Hematopoietic multipotent progenitor cell treated with erythropoietin and hydrocortisone succinate and interleukin-3 and kit ligand, for 17 days (in vitro differentiated cells): ENCODE data around the gene SH3PXD2A.
A peak's percentile ranks its signal among the peaks of the same experiment; 100 is the strongest.
"Not testable (repeated sequence)": the region's sequence is repeated elsewhere in the genome, so short reads cannot be mapped to it uniquely, and the experiment has no call there.

Experiments used
- DNase-seq: peaks from one replicate; pipeline ENCODE4 v3.0.0-alpha.2; 2015; ENCODE audit warnings: low spot score

Gene SH3PXD2A

GRCh38 chr10:103645141-103646054 is 210.0 kb downstream of the SH3PXD2A start:
- DNase-seq: no peak

- DNase-seq: no peak
Measured at GRCh38 chr10:103643381-103643780, 212.0 kb downstream of the SH3PXD2A start.

DNA sequence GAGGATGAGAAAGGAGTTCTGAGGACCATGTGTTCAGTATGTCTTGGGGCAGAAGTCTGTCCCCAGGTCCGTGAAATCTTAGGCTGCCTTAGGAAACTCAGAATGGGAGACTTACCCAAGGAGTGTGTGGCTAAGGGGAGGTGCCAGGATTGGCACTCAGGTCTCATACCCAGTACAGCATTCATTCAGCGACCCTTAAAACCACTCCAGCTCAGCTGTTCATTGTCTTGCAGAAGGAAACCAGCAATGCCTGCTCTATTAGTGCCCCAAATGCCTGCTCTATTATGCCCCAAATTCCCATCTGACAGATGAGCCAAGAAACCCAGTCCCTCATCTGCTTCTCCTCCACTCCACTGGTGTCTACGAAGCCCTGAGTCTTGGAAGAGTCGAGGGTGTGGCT is 214.1 kb downstream of the SH3PXD2A start:
- no peak for DNase-seq

DNA sequence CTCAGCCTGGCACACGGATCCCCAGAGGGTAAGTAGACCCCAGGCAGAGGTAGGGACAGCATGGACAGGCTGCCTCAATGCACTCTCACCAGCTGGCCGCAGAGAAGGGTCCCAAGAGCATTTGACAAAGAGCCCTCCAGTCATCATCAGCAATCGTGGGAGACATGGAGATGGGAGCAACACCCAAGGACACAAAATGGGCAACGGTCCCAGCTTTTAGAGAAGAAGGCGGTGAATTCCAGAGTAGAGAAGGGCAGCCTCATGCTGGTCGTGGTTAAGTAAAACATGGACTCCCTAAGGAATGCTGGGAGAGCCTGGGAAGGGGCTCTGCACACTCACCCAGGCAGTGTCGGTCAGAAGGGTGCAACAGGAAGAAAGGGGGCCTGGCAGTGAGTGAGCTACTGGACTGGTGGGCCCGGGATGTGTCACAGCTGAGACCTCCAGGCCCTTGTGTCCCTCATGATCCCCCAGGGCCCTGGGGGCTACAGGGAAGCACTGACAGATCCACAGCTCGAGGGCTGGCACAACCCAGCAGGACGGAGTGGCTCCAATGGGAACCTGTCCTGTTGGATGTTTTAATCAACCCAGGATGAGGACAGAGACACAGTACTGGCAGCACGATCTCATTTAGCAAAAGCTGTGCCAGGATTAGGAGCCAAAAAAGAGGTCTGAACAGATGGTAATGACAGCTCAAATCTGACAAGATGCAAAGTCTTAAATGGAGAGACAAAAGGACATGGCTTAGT is 214.8 kb downstream of the SH3PXD2A start:
- DNase-seq: no peak

- peak; percentile 57 for DNase-seq
Measured at GRCh38 chr10:103638948-103639347, 216.4 kb downstream of the SH3PXD2A start.

GRCh38 chr10:103637927-103638557 is 217.3 kb downstream of the SH3PXD2A start:
- no peak for DNase-seq

DNA sequence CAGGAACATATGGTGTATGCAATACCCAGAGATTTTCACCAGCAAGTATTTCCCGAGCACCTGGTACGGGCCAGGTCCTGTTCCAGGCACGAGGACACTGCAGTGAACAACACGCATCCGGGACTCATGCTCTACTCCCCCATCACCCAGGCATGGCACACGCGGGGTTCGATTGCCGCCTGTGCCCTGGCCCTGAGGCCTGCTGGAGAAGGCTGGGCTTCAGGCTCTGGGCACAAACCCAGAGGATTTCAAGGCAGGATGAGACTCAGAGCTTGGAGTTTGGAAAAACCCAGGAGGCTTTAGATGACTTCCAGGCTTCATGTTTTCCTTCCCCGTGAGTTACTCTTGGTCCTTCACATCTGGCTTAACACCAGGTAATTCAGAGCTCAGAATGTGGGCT is 218.4 kb downstream of the SH3PXD2A start:
- no peak for DNase-seq

- no peak for DNase-seq
Measured at GRCh38 chr10:103636492-103636891, 218.9 kb downstream of the SH3PXD2A start.

GRCh38 chr10:103635580-103635979 is 219.8 kb downstream of the SH3PXD2A start:
- no peak for DNase-seq

GRCh38 chr10:103633846-103634245 is 221.5 kb downstream of the SH3PXD2A start:
- no peak for DNase-seq

DNA sequence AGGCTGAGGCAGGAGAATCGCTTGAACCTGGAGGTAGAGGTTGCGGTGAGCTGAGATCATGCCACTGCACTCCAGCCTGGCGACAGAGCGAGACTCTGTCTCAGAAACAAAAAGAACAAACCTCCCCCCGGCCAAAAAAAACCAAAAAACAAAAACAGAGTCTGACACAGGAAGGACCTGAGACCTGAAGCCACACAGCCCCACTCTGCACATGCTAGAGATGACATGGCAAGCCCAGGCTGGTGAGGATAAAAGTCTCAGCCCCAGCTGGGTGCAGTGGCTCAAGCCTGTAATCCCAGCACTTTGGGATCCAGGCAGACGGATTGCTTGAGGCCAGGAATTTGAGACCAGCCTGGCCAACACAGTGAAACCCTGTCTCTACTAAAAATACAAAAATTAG is 222.5 kb downstream of the SH3PXD2A start:
- not testable (repeated sequence) for DNase-seq

DNA sequence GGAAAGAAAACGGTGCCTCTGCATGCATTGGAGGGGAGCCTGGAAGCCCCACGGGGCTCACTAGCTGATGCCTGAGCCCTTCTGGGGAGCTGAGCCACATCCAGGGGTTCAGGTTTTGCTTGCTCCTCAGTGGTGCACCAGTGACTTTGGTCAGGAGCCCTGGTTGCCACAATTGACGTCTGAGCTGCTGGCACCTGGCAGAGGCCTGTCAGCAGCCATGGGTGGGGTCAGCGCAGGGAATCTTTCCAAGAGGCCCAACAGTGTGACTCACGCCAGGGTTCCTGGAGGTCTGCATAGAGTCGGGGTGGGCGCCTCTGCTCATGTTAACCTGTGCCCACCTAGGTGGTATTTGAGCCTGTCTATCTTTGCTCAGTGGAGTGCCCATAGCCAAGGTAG is 223.1 kb downstream of the SH3PXD2A start:
- no peak for DNase-seq

DNA sequence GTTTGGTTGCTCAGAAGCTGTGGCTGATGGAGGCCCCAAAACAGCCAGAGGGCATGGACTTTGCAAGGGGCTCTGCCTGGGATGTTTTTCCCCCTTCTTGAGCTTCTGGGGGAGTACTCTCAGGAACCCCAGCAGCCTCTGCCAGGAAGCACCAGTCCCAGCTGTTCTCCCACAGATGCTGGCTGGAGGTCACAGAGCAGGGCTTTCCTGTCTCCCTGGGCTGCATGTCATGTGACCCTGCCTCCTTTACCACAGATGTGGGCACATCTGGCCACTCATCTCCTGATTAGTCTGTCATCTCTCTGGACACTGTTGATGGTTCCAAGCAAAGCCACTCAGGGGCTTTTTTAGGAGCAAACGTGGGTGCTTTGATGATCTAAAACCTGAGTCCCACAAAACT is 225.2 kb downstream of the SH3PXD2A start:
- no peak for DNase-seq

GRCh38 chr10:103629581-103629980 is 225.8 kb downstream of the SH3PXD2A start:
- DNase-seq: no peak

DNA sequence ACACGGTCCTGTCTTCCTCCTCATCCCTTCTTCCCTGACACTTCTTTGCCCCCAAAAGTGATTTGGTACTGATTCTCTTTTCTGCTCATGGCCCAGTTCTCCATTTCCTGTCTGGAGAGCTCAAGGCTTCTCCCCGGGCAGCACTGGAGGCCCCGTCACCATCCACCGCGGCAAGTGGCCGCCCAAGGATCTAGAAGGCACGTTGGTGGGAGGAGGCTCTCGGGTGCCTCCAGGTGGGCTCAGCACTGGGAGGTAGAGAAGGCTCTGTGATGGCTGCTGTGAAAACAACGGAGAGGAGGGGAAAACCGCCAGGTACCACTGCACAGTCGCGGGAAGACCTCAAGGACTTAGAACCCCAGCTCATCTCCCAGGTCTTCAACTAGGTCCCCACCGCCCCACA is 227.5 kb downstream of the SH3PXD2A start:
- no peak for DNase-seq

- no peak for DNase-seq
Measured at GRCh38 chr10:103627111-103627892, 228.1 kb downstream of the SH3PXD2A start.

DNA sequence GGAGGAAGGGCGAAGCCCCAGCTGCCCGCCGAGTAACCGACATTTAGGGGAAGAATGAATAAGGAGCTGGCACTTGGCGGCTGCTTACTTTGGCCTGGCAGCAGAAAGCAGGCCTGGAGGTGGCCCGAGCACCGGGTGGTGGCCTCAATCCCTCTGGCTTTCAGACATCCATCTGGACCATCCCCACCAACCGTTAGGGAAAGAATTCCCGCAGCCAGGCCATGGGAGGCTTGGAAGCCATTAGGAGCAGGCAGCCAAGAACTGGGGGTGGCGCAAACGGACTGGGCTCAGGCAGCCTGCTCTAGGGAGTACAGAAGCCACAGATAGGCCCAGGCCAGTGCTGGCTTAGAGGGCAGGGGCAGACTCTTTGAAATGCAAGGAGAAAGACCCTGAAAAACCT is 229.2 kb downstream of the SH3PXD2A start:
- no peak for DNase-seq

DNA sequence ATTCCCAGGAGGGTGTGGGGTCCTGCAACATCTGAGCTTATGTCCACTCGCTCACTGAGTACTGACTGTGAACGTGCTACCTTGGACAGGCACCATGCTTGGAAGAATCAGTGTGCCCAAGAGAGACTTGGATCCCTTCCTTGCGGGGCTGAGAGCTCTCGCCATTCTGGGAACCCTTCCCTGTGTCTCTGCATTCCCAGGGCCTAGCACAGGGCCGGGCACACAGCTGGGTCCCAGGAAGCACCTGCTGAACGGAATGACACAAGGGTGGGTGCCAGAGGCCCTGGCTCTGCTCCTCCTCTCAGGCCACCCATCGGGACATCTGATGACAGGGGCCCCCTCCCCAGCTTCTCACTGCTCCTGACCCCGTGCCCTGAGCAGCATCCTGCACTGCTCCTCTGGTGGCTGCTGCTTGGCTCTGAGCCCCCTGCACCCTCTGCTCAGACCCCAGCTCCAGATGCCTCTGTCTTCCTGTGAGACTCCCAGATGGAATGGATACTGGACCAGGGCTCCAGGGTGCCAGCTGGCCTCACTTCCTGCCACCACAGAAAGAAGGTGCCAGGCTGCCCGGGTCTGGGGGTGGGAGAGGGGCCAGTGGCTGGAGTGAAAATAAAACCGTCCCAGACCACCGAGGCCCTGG is 232.3 kb downstream of the SH3PXD2A start:
- no peak for DNase-seq

- DNase-seq: no peak
Measured at GRCh38 chr10:103622286-103622685, 233.1 kb downstream of the SH3PXD2A start.

DNA sequence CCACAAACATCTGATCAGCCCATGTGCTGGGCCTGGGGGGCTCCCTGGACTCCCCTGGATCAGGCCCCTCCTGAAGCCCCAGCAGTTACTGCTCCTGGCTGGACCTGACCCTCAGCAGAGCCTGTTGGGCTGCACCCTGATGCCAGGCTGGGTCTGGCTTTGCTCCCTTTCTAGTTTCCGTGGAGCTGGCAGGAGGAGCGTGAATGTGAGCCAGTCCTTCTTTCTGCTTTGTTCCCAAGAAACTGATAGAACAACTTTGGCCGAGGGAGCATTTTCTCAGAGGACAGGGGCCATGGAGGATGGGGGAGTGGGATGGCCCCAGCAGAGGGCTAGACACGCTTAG is 233.6 kb downstream of the SH3PXD2A start:
- no peak for DNase-seq
